Activated CD4-positive, alpha-beta memory T cell treated with anti-CD3 and anti-CD28 coated beads for 36 hours (primary cell): ENCODE measurements around the gene GASK1B. TPM values are rescaled to one million over a fixed set of nuclear protein-coding genes. Genes with fewer than 3 reads are reported as not detected.

ENCODE experiments used
- CTCF ChIA-PET: fragments of 350-600 bp; sonication (Branson Sonifier 250); formaldehyde crosslinking; loops from one replicate; lab custom pipeline; 2021; ENCODE audit warnings: antibody characterized with exemption, inconsistent platforms; lab: Charles Lee
- POLR2A ChIA-PET: fragments of 350-600 bp; sonication (Branson Sonifier 250); formaldehyde crosslinking; loops from one replicate; lab custom pipeline; 2021; ENCODE audit warnings: antibody characterized with exemption; lab: Charles Lee
- DNase-seq: peaks from one replicate; pipeline ENCODE4 v3.0.0-alpha.2; 2020
- H3K27ac Mint-ChIP-seq: one replicate; pipeline ENCODE4 v1.8.0; 2021; ENCODE audit warnings: mixed read lengths
- H3K27me3 Mint-ChIP-seq: one replicate; pipeline ENCODE4 v1.8.0; 2021; ENCODE audit warnings: mixed read lengths
- H3K36me3 Mint-ChIP-seq: one replicate; pipeline ENCODE4 v1.8.0; 2021; ENCODE audit warnings: mixed read lengths
- H3K4me1 Mint-ChIP-seq: one replicate; pipeline ENCODE4 v1.8.0; 2021; ENCODE audit warnings: low read depth, mixed read lengths
- H3K4me3 Mint-ChIP-seq: one replicate; pipeline ENCODE4 v1.8.0; 2021; ENCODE audit warnings: mild to moderate bottlenecking, mixed read lengths
- H3K9me3 Mint-ChIP-seq: one replicate; pipeline ENCODE4 v1.8.0; 2021; ENCODE audit warnings: mixed read lengths
- intact Hi-C: fragments of 100-400 bp; cut with micrococcal nuclease; formaldehyde crosslinking; loops from one replicate; pipeline ENCODE4 v1.15.1; 2023
- total RNA-seq, 2 experiments: library from RNA; stranded (reverse); gene quantifications; one replicate each; pipeline ENCODE4 v1.2.3, GENCODE V29; 2021

GASK1B gene
- total RNA-seq, 2 experiments from 2014 or later, result not detected

DNA sequence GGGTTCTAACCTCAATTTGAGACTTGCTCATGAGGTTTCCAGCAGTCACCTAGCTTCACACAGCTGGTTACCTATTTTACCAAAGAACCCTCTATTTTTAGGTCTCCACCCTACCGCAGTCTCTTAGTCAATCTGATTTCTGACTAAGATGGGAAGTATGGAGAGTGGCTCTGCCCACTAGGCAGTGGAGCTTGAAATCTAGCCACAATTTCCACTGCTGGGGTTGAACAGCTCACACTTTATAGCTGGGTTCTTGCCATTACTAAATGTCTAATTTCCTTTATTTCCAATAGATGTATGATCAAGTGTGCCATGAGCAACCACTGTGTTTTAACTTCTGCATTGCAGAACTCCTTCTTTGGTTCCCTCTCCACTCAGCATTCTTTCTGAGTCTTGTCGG lies 43.1 kb downstream of the GASK1B start:
- no peak for DNase-seq
- intact Hi-C loops, result no loop called here
- no peak overlapping the region for H3K27ac Mint-ChIP-seq
- no peak overlapping the region for H3K4me3 Mint-ChIP-seq
- ChIA-PET POLR2A (no interaction called here), CTCF (no interaction called here)
- H3K9me3 Mint-ChIP-seq, result no peaks in the 10 kb centered on the region
- H3K4me1 Mint-ChIP-seq, result no peaks in the 10 kb centered on the region
- no peaks in the 10 kb centered on the region for H3K36me3 Mint-ChIP-seq
- no peaks in the 10 kb centered on the region for H3K27me3 Mint-ChIP-seq

DNA sequence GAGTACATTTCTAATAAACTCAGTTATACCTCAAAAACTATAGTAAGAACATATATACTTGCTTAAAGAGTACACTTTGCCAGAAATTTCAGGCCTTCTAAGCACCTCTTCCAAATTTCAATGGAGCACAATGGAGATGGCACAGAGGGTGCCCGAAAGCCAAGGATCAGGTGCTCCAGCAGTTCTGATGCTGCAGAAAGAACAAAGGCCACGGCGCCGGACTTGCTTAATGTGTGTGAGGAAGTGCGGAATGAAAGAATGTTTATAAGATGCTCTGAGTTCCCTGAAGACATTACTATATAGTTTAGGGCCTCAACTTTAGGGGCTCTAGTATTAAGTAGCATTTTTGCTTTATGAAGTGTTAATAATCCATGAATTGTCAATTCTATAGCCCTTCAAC lies 44.3 kb downstream of the GASK1B start:
- no peaks in the 10 kb centered on the region for H3K36me3 Mint-ChIP-seq
- no peaks in the 10 kb centered on the region for H3K4me1 Mint-ChIP-seq
- no peak for DNase-seq
- no peaks in the 10 kb centered on the region for H3K27me3 Mint-ChIP-seq
- intact Hi-C loops, result no loop called here
- ChIA-PET POLR2A (no interaction called here), CTCF (no interaction called here)
- no peak overlapping the region for H3K27ac Mint-ChIP-seq
- no peaks in the 10 kb centered on the region for H3K9me3 Mint-ChIP-seq
- no peak overlapping the region for H3K4me3 Mint-ChIP-seq

DNA sequence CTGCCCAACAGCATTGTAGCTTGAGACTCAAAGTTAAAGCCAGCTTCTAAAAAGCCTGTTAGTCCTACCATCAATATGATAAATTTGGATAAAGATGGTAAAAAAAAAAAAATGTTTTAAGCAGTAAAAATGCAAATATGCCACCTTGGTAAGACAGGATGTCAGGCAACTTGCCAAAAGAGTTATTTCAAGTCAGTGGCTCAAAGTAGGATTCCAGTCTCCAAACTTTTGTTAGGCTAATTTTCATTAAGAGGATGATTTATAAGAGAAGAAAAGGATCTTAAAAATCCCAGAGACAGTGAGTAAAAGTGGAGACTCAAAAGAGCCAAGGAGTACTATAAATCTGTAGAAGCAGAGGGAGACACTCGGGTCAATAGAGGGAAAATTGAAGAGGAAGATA lies 47.5 kb downstream of the GASK1B start:
- CTCF ChIA-PET, result no interaction called here

More for the DNA sequence above, 47.5 kb downstream of the GASK1B start:
- POLR2A ChIA-PET, result no interaction called here
- no peak for DNase-seq
- Mint-ChIP-seq H3K9me3 (no peaks in the 10 kb centered on the region), H3K4me3 (no peak overlapping the region), H3K27ac (no peak overlapping the region), H3K36me3 (no peaks in the 10 kb centered on the region), H3K27me3 (no peaks in the 10 kb centered on the region), H3K4me1 (no peaks in the 10 kb centered on the region)
- intact Hi-C loops, result no loop called here

Other genes starting within 250 kb of the GASK1B start
- gene TMEM144, start 37.5 kb upstream of the GASK1B start, total RNA-seq, result under 1 TPM in 1 of 2 experiments, not detected in 1; 0.29 TPM